ENCODE results near the gene ZNF12.

DNA sequence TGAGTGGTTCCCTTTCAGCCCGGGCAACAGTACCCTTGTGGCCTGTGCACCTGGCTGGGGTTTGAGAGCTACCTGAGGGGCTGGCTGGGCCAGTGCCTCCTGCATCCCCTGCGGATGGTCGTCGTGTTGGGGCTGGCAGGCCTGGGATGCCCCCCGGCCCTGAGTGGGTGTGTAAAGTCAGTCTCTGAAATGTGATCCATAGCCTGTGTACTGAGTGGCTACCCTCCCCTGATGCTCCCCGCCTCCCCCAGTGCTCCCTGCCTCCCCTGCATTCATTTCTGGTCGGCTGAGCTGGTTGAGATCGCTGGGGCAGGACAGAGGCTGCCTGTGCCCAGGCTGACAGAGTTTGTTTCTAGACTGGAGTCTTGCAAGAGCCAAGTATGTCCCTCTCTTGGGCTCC is 60.3 kb downstream of the ZNF12 start:
- TF ChIP-seq POLR2A (IDR thresholded peaks at IDR 0.05; ENCODE audit: low read depth, low read length), result no peak
- no peak for TF ChIP-seq POLR2AphosphoS5 (IDR thresholded peaks at IDR 0.05; ENCODE audit: low read depth, low read length)
- TF ChIP-seq TAF1 (IDR thresholded peaks at IDR 0.05; ENCODE audit: borderline replicate concordance, low read depth, low read length), result no peak

All from GM12892 (cell line).